HG02798 (cell line): Measurements from ENCODE around the gene KRTAP10-7.

ENCODE experiments used
- ATAC-seq: cut with Tn5 transposase; IDR thresholded peaks from one replicate; pipeline ENCODE4 v1.9.1; 2021; ENCODE audit warnings: mild to moderate bottlenecking; ENCODE audit not compliant: unreplicated experiment, poor library complexity

KRTAP10-7 gene

DNA sequence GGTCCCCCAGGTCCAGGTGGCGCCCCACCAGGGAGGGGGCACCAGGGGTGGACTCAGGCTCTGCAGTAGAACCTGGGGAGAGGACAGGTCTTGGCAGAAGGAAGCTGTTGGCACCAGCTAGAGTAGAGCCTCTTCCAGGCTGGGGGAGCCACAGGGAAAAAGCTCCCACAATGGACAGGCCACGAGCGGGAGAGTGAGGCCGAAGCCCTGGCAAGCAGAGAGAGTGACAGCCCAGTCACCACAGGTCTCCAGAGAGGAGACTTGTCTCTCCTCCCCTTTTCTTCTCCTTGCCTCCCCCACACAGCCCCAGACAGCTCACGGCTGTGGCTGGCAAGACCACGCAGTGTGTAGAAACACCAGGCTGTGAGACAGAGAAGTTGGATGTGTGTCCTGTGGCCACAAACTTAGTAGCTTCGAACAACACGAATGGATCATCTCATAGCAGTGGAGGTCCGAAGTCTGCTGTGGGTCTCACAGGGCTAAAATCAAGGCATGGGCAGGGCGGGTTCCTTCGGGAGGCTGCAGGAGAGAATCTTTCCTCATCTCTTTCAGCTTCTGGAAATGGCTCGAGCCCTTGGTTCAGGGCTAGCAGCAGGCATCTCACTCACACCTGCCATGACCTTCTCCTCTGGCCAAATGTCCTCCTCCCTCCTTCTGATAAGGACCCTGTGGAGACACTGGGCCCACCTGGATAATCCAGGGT is 50.7 kb downstream of the KRTAP10-7 start:
- no peak for ATAC-seq
